Activated CD4-positive, alpha-beta T cell treated with anti-CD3 and anti-CD28 coated beads for 1 hour (primary cell): Measurements from ENCODE around the gene RNF130.

Source experiments
- DNase-seq: peaks from one replicate; pipeline ENCODE4 v3.0.0-alpha.2; 2020

Gene RNF130

GRCh38 chr5:180071531-180072255, at the start of gene RNF130:
RNF130 (minus strand) TSS chr5:180071759; CDS start chr5:180071702, 57 bp downstream.
- peak; percentile 73 for DNase-seq

DNA sequence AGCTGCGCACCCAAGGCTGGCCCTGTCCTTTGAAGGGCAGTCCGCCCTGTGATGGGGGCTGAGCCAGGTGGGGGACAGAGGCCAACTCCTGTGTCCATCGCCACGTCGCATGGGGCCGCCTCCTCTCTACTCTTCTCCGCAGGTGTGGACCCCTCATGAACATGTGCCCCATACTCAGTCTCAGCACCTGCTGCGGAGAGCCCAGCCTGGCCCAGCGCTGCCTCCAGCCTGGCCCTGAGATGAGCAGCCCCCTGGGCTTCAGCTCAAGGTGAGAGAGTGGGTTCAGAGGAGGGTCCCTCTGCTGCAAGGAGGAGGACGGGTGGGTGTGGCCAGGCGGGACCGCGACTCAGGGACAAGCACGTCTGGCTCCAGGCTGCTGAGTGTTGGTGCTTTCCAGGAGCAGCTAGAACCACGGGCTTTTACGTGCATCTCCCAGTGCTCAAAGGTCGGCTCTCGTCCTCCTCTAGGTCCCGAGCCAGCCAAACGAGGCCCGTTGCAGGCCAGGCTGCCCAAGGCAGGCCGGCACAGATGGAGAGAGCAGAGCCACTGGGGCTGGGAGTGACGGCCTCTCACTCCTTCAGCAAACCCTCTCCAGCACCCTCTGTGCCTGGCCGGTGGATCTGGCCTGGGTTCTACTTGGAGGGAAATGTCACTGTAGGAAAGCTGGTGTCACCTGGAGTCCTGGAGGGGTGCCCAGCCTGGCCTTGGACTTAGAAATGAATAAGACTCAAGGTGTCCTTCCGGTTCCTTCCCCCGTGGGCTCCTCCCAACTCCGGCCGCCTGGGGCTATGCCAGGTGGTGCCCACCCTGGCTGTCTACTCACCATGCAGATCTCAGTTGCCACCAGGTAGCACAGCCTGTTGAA, 48.9 kb upstream of the RNF130 start:
- no peak for DNase-seq

GRCh38 chr5:180119903-180120236, 48.3 kb upstream of the RNF130 start:
- DNase-seq = no peak

DNA sequence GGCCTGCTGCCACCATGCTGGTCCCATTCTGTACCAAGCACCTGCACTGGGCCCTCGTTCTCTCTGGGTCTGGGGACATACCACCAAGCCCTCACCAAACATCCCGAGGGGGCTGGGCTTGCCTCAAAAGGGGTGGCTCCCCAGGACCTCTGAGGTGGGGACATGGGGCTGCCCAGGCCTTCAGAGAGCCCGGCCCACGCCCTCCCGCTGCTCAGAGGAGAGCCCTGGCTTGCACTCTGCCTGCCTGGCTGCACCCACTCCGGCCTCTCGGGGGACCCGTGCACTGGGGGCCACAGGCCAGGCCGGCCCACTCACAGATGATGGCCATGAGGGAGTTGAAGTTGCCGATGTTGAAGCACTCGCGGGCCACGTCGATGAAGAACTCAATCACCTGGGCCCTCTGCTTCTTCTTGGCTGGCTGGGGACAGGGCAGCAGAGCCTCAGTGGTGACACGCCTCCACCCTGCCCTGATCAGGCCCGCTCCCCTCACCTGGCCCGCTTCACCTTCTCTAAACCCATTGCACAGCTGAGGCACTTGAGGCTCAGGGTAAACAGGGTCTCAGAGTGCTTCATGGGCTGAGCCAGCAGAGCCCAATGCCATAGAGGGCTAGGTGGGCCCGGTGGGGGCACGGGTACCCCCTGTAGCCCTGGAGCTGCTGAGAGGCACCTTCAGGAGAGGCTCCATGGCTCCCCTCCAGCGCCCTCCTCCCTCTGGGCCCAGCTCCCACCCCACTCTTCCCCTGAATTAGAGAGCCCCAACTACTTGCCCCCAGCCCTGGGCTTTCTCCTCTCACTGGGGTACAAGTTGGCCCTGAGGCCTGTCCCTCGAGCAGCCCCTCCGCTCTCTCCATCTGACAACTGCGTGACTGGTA, 47.7 kb upstream of the RNF130 start:
- DNase-seq = no peak

DNA sequence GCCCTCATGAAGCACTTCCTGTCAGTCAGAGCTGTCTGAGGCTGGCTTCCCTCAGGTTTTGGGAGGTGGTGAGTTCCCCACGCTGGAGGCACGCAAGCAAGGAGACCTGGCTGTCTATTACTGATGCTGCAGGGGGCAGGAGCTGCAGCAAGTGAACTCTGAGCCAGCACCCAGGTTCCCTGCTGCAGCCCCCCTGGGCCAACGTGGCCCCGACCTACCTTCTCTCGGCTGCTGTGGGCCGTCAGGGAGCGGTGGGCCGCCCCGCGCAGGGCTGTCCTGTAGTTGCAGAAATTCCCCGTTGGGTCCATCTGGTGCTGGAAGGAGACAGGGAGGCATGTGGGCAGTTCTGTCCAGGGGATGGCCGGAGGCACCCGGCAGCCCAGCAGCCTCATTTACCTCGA, 46.8 kb upstream of the RNF130 start:
- DNase-seq = no peak

DNA sequence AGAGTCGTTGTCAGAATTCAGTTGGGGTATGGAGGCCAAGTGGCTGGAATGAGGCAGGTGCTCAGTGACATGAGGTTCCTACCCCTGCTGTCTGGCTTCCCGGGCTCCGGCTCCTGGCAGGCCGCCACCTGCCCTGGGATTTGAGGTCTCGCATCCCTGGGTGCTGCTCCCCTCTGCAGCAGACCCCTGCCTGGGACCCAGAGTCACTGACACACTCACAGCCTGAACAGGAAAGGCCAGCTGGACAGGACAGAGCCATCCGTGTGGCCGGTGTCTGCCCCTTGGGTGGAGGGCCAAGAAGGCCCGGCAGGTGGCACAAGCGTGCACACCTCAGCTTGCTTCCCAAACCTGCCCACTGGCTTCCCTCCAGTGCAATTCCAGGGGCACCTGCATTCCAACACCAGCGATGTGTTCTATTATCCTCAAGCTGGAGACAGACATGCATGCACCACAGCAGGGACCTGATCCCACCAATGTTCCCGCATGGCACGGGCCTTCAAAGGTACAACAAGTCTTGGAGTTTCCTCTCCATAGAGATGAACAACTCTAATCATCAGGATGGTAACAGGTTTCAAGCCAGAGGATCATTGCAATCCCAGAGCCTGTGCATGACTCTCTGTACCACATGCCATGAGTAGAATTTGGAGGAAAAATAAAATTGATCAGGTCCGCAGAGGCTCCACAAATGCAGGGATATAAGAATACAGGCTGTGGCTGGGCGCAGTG, 45.6 kb upstream of the RNF130 start:
- no peak for DNase-seq

DNA sequence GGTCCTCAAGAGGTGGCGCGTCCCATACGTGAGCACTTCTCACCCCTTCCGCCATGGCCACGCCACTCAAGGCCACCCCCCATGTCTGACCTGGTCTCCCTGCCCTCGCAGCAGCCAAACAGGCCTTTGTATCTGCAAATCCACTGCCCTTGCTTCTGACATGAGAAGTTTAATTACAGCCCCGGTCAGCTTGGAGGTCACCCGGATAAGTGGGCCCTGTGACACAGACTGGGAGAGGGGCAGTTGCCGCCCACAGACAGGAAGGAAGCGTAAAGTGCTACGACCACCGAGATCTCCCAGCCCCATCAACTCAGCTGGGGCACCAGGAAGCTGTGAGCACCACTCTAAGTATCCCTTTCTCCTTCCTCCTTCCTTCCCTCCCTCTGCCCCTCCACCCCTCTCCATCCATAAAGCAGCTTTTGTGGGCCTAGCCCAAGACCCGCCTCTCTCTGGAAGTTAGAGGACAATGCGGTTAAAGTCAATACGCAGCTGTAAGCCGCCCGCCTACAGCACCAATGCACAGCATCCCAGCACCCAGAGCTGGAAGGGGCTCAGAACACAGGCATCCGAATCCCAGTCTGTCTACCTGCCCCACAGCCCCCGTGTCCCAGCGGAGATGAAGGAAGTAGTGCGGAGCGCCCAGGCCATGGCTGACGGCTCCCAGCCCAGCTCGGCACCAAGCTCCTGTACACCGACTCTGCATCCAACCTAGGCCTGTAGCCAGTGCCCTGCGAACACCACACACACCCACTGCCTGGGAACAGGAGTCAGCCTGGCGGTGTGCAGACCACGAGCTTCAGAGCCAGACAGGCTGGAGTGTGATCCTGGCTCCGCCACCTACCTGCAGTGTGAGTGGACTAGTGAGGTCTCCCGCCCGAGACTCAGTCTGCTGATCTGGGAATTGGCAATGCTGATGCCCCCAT, 44.8 kb upstream of the RNF130 start:
- no peak for DNase-seq

- no peak for DNase-seq
Measured at GRCh38 chr5:180115326-180116076, 43.9 kb upstream of the RNF130 start.

DNA sequence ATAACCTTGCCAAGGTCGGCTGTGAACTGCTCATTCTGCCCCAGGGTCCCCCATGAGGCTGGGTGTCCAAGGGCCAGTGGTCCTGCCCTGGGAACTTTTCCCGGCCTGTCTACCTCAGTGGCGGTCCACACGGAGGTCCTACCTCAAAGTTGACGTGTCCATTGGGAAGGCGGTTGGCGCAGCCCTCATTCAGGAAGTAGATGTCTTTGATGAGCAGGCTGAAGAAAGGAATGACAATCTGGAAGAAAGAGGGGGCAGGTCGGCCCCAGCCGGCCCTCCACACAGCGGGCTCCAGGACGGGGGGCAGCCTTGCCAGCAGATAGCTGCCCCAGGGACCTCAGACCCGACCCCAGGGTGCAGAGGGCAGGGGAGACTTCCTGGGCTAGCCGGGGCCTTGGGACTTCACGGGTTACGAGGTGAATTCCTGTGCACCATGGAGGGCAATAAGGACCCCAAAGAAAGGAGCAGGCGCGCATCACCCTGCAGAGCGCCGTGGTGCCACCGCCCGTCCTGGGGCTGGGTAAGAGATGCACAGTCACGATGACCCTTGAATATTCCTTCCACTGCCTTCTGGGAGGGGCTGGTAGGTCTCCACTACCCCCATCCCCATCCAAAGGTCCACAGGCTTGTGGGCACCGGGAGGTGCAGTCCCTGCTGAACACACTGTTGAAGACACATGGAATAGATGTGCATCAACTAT, 42.9 kb upstream of the RNF130 start:
- no peak for DNase-seq

- DNase-seq = no peak
Measured at GRCh38 chr5:180113660-180114303, 42.2 kb upstream of the RNF130 start.

DNA sequence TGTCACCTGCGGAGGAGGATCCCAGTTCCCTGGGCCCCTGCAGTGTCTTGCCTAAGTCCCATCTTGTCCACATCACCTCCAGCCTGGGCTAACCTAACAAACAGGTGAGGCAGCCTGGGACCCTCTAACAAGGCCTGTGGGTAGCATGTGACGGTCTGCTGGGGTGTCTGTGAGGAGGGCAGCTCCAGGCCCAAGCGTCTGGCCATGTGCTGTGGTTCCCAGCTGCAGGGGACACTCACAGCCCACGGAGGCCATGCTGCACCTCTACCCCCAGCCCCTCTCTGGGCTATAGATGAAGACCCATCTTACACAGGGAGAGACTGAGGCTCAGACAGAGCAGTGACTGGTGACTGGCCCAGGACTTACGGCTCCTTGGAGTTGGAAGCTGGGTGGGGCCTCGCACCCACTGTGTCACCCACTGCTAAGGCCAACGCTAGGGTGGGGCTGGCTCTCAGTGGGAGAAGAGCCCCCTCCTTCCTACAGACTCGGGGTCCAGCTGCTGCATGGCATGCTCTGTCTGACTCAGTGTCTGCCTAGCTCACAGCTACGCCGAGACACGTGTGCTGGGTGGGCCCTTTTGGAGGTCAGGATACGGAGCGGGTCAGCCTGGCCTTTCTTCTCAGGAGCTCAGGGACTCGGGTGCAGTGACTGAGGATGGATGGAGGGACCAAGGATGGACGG, 40.8 kb upstream of the RNF130 start:
- no peak for DNase-seq

DNA sequence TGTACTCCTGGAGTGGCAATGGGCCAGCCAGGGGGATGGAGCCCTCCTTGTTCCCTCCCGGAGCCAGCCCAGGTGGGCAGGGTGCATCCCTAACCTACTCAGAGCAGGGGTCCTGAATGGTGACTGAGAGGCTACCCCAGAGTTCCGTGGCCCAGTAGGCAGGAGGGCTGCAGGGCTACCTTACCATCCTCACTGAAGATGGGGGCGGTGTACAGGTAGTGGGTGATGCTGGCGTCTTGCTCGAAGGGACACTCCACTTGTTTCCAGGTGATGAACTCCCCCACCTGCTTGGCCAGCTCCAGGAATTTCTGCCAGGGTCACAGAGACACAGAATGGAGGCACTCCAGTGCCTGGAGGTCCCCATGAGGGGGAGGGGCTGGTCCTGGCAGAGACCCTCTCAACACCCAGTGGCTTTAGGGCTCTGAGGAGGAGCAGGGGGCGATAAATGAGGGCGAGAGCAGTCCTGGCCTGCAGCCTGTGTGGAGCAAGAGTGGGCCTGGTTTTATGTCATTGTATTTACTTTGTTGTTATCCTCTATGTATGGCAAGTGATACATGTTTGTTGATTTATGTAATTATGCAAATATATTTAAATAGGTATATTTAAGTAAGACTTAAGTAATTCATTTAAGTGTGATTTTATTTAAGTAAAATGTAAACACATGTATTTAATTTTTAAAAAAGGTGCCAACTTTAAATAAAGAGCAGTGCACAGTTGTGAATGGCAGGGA, 39.9 kb upstream of the RNF130 start:
- DNase-seq = no peak

GRCh38 chr5:180109920-180110319, 38.4 kb upstream of the RNF130 start:
- DNase-seq = no peak

GRCh38 chr5:180107005-180107404, 35.4 kb upstream of the RNF130 start:
- DNase-seq = no peak

GRCh38 chr5:180105827-180106312, 34.3 kb upstream of the RNF130 start:
- DNase-seq = no peak

- no peak for DNase-seq
Measured at GRCh38 chr5:180104168-180104530, 32.6 kb upstream of the RNF130 start.

- no peak for DNase-seq
Measured at GRCh38 chr5:180103487-180104167, 32.1 kb upstream of the RNF130 start.

DNA sequence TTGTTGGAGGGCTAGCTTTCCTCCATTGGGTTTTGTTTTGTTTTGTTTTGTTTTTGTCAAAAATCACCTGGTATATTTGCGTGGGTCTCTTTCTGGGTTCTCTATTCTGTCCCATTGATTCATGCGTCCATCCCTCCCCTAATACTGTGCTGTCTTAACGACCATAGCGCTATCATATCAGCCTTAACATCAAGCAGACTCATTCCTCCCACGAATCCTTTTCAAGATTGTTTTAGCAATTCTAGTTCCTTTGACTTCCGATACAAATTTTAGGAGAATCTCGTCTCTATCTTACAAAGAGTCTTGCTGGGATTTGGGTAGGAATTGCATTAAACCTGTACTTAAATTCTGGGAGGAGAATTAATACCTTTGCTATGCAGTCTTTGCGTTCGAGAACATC, 31.1 kb upstream of the RNF130 start:
- no peak for DNase-seq
